Suprapubic skin (tissue), 3 donors: ENCODE measurements around the gene ANLN.

Experiments used
- EP300 ChIP-seq: sonication (generic); formaldehyde crosslinking; IDR thresholded peaks from one replicate; pipeline ENCODE4 v1.6.1; 2017; ENCODE audit warnings: antibody characterized with exemption
- POLR2A ChIP-seq, 2 donors: fragments of 450-650 bp; IDR thresholded peaks; one replicate each; pipeline ENCODE4 v1.6.1; 2017; ENCODE audit warnings: antibody characterized with exemption in 2 of 2, mild to moderate bottlenecking in 2 of 2, moderate library complexity in 2 of 2
- TF ChIP-seq, protein P1 (sequence below), 2 donors: fragments of 200-600 bp in 1 of 2; fragments of 450-650 bp in 1 of 2; sonication (generic) in 1 of 2; IDR thresholded peaks; one replicate each; pipeline ENCODE4 v1.5.1; 2016 to 2019; ENCODE audit warnings: antibody characterized with exemption in 2 of 2, mild to moderate bottlenecking in 1 of 2, moderate library complexity in 1 of 2

DNA sequence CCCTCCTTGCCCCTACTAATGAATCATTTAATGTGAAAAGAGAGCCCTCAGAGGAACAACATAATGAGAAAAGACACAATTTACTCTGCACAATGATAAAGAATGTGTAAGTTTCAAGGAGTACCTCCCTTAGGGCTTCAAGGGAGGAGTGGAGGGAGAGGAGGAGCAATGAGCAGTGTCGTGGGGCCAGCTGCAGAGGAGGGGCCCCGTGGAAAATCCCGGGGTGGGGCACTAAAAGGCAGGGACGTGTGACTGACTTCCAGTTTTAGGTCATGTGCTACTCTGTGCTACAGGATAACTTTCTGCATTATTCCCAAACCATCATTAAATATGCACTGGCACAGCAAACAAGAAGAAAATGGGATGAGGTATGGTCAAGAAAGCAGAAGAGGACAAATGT is 108.1 kb downstream of the ANLN start:
- TF ChIP-seq, protein P1, sequence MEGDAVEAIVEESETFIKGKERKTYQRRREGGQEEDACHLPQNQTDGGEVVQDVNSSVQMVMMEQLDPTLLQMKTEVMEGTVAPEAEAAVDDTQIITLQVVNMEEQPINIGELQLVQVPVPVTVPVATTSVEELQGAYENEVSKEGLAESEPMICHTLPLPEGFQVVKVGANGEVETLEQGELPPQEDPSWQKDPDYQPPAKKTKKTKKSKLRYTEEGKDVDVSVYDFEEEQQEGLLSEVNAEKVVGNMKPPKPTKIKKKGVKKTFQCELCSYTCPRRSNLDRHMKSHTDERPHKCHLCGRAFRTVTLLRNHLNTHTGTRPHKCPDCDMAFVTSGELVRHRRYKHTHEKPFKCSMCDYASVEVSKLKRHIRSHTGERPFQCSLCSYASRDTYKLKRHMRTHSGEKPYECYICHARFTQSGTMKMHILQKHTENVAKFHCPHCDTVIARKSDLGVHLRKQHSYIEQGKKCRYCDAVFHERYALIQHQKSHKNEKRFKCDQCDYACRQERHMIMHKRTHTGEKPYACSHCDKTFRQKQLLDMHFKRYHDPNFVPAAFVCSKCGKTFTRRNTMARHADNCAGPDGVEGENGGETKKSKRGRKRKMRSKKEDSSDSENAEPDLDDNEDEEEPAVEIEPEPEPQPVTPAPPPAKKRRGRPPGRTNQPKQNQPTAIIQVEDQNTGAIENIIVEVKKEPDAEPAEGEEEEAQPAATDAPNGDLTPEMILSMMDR (IDR thresholded peaks at IDR 0.05) = no peak
- TF ChIP-seq POLR2A (IDR thresholded peaks at IDR 0.05) (no peak), EP300 (no peak)
